Stimulated activated CD4-positive, alpha-beta T cell treated with anti-CD3 and anti-CD28 coated beads, Interleukin-2, amount 100 ng/mL, for 48 hours (primary cell): ENCODE results near the gene IFI44.

Experiments used
- DNase-seq, 2 donors: peaks; one replicate each; pipeline ENCODE4 v3.0.0-alpha.2; 2020

IFI44 gene

GRCh38 chr1:78652019-78652560 lies 2.5 kb downstream of the IFI44 start:
- DNase-seq: no peak

- no peak for DNase-seq
Observed at GRCh38 chr1:78658901-78659300, 9.3 kb downstream of the IFI44 start.

- DNase-seq: no peak
Observed at GRCh38 chr1:78663923-78664322, 14.3 kb downstream of the IFI44 start.

GRCh38 chr1:78664763-78665162 lies 15.1 kb downstream of the IFI44 start:
- DNase-seq: no peak

GRCh38 chr1:78665809-78666208 lies 16.2 kb downstream of the IFI44 start:
- no peak for DNase-seq

- no peak for DNase-seq
Observed at GRCh38 chr1:78667939-78668338, 18.3 kb downstream of the IFI44 start.

- no peak for DNase-seq
Observed at GRCh38 chr1:78668427-78668826, 18.8 kb downstream of the IFI44 start.

- DNase-seq: no peak
Observed at GRCh38 chr1:78672428-78672827, 22.8 kb downstream of the IFI44 start.

GRCh38 chr1:78673120-78673519 lies 23.5 kb downstream of the IFI44 start:
- no peak for DNase-seq

GRCh38 chr1:78676347-78676982 lies 26.8 kb downstream of the IFI44 start:
- DNase-seq: peak; percentile 45 to 59

GRCh38 chr1:78676993-78677392 lies 27.4 kb downstream of the IFI44 start:
- DNase-seq: no peak

GRCh38 chr1:78677788-78678187 lies 28.2 kb downstream of the IFI44 start:
- DNase-seq: no peak

- no peak for DNase-seq
Observed at GRCh38 chr1:78678324-78678723, 28.7 kb downstream of the IFI44 start.

- DNase-seq: no peak
Observed at GRCh38 chr1:78681265-78681664, 31.6 kb downstream of the IFI44 start.

GRCh38 chr1:78682496-78682895 lies 32.9 kb downstream of the IFI44 start:
- no peak for DNase-seq

- DNase-seq: no peak
Observed at GRCh38 chr1:78683079-78683478, 33.4 kb downstream of the IFI44 start.

- no peak for DNase-seq
Observed at GRCh38 chr1:78687315-78687714, 37.7 kb downstream of the IFI44 start.

GRCh38 chr1:78687914-78688313 lies 38.3 kb downstream of the IFI44 start:
- DNase-seq: no peak

GRCh38 chr1:78688697-78689096 lies 39.1 kb downstream of the IFI44 start:
- DNase-seq: no peak

GRCh38 chr1:78690516-78690915 lies 40.9 kb downstream of the IFI44 start:
- no peak for DNase-seq

- no peak for DNase-seq
Observed at GRCh38 chr1:78691995-78692747, 42.5 kb downstream of the IFI44 start.

GRCh38 chr1:78699813-78700212 lies 50.2 kb downstream of the IFI44 start:
- no peak for DNase-seq

GRCh38 chr1:78702426-78702825 lies 52.8 kb downstream of the IFI44 start:
- DNase-seq: no peak

- DNase-seq: no peak
Observed at GRCh38 chr1:78703806-78704205, 54.2 kb downstream of the IFI44 start.
